Measurements from ENCODE around the gene CYP24A1.
A peak's percentile ranks its signal among the peaks of the same experiment; 100 is the strongest.

DNA sequence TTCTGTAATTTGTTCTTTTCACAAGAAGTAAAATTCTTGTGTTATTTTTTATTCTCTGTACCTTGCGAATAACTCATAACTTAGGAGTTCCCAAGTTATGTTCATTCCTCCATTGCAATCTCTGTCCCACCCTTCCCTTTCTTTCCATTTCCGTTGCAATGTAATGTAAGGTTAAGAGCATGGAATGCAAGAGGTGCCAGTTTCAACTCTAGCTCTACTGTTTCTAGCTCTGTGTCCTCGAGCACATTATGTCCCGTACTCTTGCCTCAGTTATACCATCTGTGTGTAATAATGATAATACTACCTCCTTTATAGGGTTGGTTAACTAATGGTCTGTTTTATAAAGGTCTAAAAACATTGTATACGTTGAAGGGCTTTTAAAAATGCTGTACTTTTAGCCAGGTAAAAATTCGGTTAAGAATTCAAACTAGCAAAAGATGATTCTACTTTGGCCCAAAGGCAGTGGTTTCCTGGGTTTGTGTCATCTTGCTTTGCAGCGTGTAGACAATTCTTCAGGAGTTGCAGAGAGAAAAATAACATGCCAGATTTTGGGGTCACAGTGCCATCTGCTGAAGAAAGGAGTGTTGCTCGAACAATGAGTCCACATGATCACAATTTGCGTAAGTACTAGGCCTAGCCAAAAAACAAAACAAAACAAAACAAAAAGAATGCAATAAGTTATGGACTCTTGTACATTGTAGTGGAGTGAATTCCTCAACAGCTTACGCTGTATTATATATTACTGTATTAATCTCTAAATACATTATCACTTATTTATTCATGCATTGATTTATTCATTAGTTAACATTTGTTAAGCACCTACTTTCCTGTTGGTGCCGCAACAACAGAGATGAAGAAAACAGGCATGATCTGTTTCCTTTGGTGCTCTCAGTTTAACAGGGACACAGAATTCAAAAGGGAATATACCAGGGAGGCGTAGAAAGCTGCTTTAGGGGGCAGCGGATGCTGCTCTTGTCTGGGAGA lies 24.1 kb upstream of the CYP24A1 start:
- TF ChIP-seq, protein P1, sequence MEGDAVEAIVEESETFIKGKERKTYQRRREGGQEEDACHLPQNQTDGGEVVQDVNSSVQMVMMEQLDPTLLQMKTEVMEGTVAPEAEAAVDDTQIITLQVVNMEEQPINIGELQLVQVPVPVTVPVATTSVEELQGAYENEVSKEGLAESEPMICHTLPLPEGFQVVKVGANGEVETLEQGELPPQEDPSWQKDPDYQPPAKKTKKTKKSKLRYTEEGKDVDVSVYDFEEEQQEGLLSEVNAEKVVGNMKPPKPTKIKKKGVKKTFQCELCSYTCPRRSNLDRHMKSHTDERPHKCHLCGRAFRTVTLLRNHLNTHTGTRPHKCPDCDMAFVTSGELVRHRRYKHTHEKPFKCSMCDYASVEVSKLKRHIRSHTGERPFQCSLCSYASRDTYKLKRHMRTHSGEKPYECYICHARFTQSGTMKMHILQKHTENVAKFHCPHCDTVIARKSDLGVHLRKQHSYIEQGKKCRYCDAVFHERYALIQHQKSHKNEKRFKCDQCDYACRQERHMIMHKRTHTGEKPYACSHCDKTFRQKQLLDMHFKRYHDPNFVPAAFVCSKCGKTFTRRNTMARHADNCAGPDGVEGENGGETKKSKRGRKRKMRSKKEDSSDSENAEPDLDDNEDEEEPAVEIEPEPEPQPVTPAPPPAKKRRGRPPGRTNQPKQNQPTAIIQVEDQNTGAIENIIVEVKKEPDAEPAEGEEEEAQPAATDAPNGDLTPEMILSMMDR (IDR thresholded peaks at IDR 0.05) = peak in 1 of 4 experiments; percentile 36
- no peak for TF ChIP-seq POLR2A (IDR thresholded peaks at IDR 0.05)
